Stimulated activated CD4-positive, alpha-beta T cell treated with anti-CD3 and anti-CD28 coated beads, Interleukin-1b, Interleukin-23, amount 100 ng/mL, for 24 hours (primary cell): ENCODE measurements around the gene NAP1L2.
A peak's percentile ranks its signal among the peaks of the same experiment; 100 is the strongest.
"Not testable (repeated sequence)": the region's sequence is repeated elsewhere in the genome, so short reads cannot be mapped to it uniquely, and the experiment has no call there.

Source experiments
- DNase-seq, 4 experiments: peaks; one replicate each; pipeline ENCODE4 v3.0.0-alpha.2; 2020; ENCODE audit warnings: low read depth in 4 of 4, low spot score in 1 of 4

The NAP1L2 gene, protein sequence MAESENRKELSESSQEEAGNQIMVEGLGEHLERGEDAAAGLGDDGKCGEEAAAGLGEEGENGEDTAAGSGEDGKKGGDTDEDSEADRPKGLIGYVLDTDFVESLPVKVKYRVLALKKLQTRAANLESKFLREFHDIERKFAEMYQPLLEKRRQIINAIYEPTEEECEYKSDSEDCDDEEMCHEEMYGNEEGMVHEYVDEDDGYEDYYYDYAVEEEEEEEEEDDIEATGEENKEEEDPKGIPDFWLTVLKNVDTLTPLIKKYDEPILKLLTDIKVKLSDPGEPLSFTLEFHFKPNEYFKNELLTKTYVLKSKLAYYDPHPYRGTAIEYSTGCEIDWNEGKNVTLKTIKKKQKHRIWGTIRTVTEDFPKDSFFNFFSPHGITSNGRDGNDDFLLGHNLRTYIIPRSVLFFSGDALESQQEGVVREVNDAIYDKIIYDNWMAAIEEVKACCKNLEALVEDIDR

DNA sequence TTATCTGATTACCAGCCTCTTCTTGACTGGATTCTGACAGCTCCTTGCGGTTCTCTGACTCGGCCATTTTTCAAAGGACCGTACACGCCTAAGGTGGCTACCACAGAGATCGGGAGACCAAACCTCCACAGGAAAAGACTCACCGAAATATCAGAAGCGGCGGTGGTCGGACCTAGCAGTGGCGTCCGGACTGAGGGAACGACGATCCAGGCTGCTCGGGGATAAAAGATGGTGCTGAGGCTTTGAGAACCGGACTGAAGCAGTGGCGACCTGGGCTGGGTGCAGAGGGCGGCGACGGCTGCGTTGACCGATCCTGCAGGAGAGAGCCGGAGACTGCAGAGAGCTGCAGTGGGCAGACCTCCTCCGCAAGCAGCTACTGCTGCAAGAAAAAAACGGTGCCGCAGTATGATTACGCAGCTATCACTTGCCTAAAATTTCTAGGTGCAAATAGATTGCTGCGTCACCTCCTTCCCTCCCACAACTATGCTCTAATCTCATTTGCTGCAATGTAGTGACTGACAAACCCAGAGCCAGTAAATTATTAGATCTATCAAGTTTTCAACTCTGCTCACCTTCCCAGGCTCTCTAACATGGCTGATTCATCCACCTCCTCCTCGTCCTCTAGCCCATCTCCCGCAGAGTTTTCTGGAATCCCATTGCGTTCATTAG, at the start of gene NAP1L2:
NAP1L2 (minus strand) TSS at position 426 of the 669 bp plus-strand sequence; CDS start at position 67, 359 bp downstream.
- peak in 2 of 4 experiments; percentile 7 to 8 for DNase-seq

DNA sequence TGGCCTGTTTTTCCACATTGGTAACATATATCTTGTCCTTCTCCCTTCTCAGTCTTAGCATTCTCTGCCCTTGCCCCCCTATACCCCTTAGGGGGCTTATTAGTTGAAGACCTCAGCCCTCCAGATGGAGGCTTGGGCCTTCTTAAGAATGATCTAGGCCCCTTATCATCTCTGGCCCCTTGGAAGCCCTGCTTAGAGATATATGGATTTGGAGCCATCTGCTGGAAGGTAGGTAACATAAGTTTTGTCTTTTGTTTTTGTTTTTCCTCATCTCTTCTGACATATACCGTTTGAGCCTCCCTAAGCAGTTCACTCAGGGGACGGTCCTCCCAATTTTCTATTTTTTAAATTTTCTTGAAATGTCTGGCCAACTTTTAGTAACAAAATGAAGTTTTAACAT, 48.3 kb upstream of the NAP1L2 start:
- no peak for DNase-seq

DNA sequence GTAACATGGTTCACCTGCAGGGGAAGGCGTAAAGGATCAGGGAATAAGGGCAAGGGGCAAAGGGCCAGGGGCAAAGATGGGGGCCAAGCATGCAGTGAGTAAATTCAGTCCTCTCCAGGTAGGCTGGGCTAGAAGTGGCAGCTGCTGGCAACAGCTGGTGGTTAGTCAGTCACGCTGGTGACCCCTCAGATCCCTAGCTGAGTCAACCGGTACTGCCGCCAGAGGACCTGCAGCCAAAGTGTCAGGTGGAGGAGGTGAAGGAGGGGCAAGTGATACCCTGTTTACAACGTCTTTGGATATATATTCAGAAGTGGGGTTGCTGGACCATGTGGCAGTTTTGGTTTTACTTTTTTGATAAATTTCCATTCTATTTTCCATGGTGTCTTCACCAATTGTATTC, 24.6 kb upstream of the NAP1L2 start:
- no peak for DNase-seq

DNA sequence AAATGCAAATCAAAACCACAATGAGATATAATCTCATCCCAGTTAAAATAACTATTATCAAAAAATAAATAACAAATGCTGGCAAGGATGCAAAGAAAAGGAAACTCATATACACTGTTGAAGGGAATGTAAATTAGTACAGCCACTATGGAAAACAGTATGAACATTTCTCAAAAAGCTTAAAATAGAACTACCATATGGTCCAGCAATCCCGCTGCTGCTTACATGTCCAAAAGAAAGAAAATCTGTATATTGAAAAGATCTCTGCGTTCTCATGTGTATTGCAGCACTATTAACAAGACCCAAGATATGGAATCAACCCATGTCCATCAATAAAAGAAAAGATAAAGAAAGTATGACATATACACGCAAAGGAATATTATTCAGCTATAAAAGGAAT, 3.0 kb upstream of the NAP1L2 start:
- DNase-seq, result no peak

DNA sequence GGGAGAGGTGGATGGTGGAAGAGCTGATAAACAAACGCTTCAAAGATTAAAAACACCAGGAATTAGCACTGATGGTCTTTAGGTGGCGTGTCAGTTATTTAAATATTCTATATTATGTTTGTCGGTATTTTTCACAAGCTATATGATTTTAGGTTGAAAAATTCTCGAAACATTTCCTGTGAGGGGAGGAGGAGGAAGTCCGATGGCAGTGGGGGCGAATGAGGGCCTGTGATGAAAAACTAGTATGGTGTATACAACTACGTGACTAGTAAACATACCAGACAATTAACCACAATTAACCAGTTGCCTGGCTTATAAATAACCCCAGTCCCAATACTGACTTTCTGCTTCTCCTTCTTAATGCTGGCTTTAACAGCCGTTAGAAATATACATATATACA, 595 bp upstream of the NAP1L2 start:
- DNase-seq, result no peak

DNA sequence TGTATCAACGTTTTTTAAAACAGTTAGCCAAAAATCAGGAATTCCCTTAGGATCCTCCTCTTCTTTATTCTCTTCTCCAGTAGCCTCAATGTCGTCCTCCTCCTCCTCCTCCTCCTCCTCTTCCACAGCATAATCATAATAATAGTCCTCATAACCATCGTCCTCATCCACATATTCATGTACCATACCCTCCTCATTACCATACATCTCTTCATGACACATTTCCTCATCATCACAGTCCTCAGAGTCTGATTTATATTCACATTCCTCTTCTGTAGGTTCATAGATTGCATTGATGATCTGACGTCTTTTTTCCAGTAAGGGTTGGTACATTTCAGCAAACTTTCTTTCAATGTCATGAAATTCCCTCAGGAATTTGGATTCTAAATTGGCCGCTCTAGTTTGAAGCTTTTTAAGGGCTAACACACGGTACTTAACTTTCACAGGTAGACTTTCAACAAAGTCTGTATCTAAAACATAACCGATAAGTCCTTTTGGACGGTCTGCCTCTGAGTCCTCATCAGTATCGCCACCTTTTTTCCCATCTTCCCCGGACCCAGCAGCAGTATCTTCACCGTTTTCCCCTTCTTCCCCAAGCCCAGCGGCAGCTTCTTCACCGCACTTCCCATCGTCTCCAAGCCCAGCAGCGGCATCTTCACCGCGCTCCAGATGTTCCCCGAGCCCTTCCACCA, 771 bp downstream of the NAP1L2 start:
- no peak for DNase-seq

DNA sequence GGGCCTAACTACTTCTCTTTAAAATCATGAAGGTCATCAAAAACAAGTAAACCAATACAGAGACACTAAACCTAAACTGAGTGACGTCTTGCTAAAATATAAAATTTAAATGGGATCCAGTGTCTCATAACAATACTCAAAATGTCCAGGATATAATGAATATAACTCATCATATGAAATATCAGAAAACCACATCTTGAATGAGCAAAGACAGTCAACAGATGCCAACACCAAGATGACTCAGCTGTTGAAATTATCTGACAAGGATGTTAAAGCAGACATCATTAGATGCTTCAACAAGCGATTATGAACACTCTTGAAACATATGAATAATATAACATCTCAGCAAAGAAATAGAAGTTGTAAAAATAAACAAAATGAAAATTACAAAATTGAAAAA, 8.3 kb downstream of the NAP1L2 start:
- DNase-seq, result no peak

DNA sequence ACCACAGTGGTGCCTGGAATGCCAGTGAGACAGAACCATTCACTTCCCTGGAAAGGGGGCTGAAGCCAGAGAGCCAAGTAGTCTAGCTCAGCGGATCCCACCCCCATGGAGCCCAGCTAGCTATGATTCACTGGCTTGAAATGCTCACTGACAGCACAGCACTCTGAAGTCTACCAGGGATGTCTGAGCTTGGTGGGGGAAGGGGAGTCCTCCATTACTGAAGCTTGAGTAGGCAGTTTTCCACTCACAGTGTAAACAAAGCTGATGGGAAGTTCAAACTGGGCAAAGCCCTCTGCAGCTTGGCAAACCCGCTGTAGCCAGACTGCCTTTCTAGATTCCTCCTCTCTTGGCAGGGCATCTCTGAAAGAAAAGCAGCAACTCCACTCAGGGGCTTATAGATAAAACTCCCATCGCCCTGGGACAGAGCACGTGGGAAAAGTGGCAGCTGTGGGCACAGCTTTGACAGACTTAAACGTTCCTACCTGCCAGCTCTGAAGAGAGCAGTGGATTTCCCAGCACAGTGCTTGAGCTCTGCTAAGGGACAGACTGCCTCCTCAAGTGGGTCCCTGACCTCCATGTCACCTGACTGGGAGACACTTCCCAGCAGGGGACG, 32.0 kb downstream of the NAP1L2 start:
- DNase-seq, result no peak

DNA sequence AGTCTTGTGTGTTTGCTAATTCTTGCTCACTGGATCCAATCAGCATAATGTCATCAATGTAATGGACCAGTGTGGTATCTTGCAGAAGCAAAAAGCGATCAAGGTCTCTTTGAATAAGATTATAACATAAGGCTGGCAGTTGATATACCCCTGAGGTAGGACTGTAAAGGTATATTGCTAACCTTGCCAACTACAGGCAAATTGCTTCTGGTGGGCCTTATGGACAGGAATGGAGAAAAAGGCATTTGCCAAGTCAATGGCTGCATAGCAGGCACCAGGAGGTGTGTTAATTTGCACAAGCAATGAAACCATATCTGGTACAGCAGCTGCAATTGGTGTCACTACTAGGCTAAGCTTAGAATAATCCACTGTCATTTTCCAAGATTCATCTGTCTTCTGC, 45.7 kb downstream of the NAP1L2 start:
- not testable (repeated sequence) for DNase-seq
